Measurements from ENCODE around the gene PODXL.

PODXL gene

DNA sequence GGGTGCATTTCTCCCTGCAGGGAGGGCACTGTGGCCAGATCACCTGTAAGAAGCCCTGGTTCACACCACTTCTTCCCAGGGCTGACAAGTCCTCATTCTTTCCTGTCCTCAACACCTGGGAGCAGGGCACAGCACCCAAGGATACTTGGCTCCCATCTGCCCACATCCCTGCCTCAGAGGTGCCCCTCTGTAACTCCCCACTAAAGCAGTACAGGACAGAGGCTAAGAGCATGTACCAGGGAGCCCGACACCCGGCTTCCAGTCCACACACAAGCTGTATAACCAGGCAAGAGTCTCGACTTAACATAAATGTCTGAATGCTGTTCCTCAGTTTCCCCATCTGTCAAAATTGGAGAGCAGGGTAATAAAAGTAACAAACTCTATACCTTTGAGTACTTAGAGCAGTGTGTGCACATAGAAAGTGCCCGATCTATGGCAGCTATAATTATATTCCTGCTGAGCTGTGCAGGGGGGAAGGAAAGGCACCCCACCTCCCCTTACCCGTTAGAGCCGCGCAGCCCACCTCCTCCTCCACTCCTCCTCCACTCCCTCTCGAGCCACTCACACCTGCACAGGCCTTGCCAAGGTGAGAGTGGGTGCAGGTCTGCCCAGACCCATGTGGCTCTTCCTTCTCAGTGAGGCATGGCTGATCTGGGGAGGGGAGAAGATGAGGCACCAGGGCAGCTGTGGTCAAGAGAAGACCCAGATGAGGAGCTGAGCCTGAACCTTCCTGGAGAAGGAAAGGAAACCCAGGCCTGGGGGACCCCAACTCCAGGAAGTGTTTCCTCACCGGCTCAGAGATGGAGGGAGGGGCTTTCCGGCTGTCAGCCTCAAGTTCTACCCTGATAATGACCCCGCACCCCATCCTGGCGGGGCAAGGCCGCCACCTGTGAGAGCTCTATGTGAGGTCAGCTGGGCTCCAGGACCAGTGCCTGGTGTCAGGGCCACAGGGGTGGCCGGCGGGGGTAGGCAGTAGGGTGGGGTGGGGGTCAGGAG lies 22.6 kb downstream of the PODXL start:
- DNase-seq (ENCODE audit: low read depth, low spot score): no peak
- CTCF ChIA-PET: interaction anchor here (1.0 to 7.0 kb wide), 4 partner anchors 13 to 121 kb away, joined by 4 to 53 read pairs (median 24); no protein-coding TSS in a partner anchor
- H3K4me3 ChIP-seq (ENCODE audit: low read depth, low read length): no peak overlapping the region
- POLR2A ChIA-PET: no interaction called here
- TF ChIP-seq, protein P1, sequence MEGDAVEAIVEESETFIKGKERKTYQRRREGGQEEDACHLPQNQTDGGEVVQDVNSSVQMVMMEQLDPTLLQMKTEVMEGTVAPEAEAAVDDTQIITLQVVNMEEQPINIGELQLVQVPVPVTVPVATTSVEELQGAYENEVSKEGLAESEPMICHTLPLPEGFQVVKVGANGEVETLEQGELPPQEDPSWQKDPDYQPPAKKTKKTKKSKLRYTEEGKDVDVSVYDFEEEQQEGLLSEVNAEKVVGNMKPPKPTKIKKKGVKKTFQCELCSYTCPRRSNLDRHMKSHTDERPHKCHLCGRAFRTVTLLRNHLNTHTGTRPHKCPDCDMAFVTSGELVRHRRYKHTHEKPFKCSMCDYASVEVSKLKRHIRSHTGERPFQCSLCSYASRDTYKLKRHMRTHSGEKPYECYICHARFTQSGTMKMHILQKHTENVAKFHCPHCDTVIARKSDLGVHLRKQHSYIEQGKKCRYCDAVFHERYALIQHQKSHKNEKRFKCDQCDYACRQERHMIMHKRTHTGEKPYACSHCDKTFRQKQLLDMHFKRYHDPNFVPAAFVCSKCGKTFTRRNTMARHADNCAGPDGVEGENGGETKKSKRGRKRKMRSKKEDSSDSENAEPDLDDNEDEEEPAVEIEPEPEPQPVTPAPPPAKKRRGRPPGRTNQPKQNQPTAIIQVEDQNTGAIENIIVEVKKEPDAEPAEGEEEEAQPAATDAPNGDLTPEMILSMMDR (IDR thresholded peaks at IDR 0.05; ENCODE audit: insufficient read depth, low read length, missing control alignments): no peak

DNA sequence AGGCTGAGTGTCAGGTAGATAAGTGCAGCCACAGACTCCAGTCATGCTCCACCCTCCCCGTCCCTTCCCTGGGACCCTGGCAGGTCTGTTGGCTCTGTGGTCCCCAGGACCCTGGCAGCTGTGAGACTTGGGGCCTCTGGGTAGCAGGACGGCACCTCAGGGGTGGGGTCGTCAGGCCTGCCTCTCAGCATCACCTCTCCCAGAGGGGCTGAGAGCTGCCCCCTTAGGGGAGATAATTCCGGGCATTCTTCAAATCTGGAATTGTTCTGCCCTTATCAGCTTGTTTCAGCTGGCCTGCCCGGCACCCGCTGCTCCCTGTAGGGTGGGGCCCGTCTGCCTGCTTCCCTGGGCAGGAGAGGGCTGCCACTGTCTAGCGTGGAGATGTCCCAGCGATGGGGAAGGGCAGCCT lies 23.3 kb downstream of the PODXL start:
- TF ChIP-seq, protein P1 (IDR thresholded peaks at IDR 0.05; ENCODE audit: insufficient read depth, low read length, missing control alignments): no peak
- DNase-seq (ENCODE audit: low read depth, low spot score): no peak
- ChIA-PET CTCF (interaction anchor here (1.0 to 7.0 kb wide), 4 partner anchors 14 to 122 kb away, joined by 4 to 53 read pairs (median 24); no protein-coding TSS in a partner anchor), POLR2A (no interaction called here)
- no peak overlapping the region for H3K4me3 ChIP-seq (ENCODE audit: low read depth, low read length)

DNA sequence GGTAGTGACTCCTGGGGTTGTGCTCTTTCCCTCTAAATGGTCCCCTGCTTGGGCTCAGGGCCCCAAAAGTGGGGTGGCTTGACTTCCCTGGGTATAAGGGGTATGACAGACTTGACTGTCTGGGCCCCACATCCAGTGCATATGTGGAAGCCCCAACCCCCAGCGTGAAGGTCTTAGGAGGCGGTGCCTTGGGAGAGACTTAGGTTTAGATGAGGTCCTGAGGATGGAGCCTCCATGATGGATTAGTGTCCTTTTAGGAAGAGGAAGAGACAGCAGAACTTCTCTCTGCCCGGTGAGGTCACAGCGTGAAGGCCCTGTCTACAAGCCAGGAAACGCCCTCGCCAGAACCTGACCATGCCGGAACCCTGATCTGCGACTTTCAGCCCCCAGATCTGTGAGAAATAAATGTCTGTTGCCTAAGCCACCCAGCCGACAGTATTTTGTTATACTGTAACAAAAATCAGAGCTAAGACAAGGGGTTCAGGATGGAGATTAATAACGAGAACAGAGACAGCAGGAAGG lies 23.8 kb downstream of the PODXL start:
- CTCF ChIA-PET: interaction anchor here (7.0 kb wide), 1 partner anchor 19 kb away, joined by 53 read pairs; no protein-coding TSS in a partner anchor
- TF ChIP-seq, protein P1 (IDR thresholded peaks at IDR 0.05; ENCODE audit: insufficient read depth, low read length, missing control alignments): no peak
- H3K4me3 ChIP-seq (ENCODE audit: low read depth, low read length): no peak overlapping the region
- POLR2A ChIA-PET: no interaction called here
- DNase-seq (ENCODE audit: low read depth, low spot score): no peak

DNA sequence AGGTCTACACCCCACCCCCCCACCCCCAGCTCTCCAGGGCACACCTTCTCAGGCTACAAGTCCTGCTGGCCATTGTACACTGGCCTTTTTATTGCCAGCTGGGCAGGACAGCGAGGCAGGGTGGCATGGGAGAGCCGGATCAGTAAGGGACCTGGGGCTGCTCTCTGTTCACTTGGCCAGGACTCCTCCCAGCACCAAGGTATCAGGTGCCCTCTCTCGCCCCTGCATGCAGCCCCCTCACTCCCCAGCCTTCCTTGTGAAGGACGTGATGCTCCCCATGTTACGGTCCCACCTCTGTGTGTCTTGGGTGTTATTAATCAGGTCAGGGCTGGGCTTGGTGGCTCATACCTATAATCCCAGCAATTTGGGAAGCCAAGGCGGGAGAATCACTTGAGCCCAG lies 26.3 kb downstream of the PODXL start:
- no peak overlapping the region for H3K4me3 ChIP-seq (ENCODE audit: low read depth, low read length)
- TF ChIP-seq, protein P1 (IDR thresholded peaks at IDR 0.05; ENCODE audit: insufficient read depth, low read length, missing control alignments): no peak
- no peak for DNase-seq (ENCODE audit: low read depth, low spot score)
- CTCF ChIA-PET: interaction anchor here (12.1 kb wide), 1 partner anchor 20 kb away, joined by 172 read pairs; no protein-coding TSS in a partner anchor
- POLR2A ChIA-PET: no interaction called here

DNA sequence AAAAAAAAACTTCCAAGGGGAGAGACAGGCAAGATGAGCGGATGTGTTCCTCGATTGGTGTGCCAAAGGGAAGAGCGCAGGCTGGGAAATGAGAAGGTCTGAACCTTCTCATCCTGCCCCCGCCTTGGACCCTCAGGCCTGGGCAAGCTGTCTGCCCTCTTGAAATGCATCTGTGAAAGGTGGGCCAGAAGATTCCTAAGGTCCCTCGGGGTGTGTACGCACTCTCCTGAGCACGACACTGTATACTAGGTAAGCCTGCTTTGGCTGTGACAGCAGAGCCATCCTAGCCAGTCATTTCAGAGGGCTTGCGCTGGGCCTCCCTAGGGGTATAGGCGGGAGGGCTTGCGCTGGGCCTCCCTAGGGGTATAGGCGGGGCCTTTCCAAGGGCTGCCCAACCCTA lies 26.8 kb downstream of the PODXL start:
- POLR2A ChIA-PET: no interaction called here
- DNase-seq (ENCODE audit: low read depth, low spot score): no peak
- TF ChIP-seq, protein P1 (IDR thresholded peaks at IDR 0.05; ENCODE audit: insufficient read depth, low read length, missing control alignments): no peak
- H3K4me3 ChIP-seq (ENCODE audit: low read depth, low read length): no peak overlapping the region
- CTCF ChIA-PET: interaction anchor here (12.1 kb wide), 1 partner anchor 20 kb away, joined by 172 read pairs; no protein-coding TSS in a partner anchor

DNA sequence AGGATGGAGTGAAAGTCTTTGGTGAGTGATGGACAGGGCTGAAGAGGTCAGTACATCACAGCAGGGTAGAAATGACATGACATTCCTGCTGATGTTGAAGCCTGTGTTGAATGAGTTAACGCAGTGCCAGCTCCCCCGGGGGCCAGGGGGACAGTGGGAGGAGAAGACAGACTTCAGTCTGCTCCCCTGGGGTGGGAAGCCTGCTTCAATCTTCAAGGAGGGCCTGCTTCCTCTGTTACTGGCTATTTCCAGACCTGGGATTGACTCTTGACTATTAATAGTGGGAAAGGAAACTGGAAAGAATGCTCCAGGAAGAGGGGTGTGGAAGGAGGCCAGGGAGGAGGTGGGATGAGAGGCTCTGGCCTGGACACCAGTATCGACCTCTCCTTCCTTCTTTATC lies 27.2 kb downstream of the PODXL start:
- CTCF ChIA-PET: interaction anchor here (12.1 kb wide), 1 partner anchor 19 kb away, joined by 172 read pairs; no protein-coding TSS in a partner anchor
- POLR2A ChIA-PET: no interaction called here
- no peak overlapping the region for H3K4me3 ChIP-seq (ENCODE audit: low read depth, low read length)
- TF ChIP-seq, protein P1 (IDR thresholded peaks at IDR 0.05; ENCODE audit: insufficient read depth, low read length, missing control alignments): no peak
- no peak for DNase-seq (ENCODE audit: low read depth, low spot score)
